ENCODE results near the gene MAN1C1.

The MAN1C1 gene

GRCh38 chr1:25816112-25816718, 199.6 kb downstream of the MAN1C1 start:
- Histone ChIP-seq H3K27me3 (ENCODE audit: low read depth, low read length) (no peaks in the 10 kb centered on the region), H3K4me1 (ENCODE audit: low read length) (peaks cover 6% of the 10 kb centered on the region), H3K36me3 (replicated peaks; ENCODE audit: low read depth, low read length) (no peaks in the 10 kb centered on the region), H4K20me1 (ENCODE audit: insufficient read depth, low read length) (no peaks in the 10 kb centered on the region), H3K9me3 (ENCODE audit: insufficient read depth, low read length) (no peaks in the 10 kb centered on the region), H3K9ac (ENCODE audit: low read length) (no peak overlapping the region), H3K27ac (ENCODE audit: low read length) (no peak overlapping the region), H3K79me2 (ENCODE audit: low read length) (peaks cover 6% of the 10 kb centered on the region; the same call in 1 of the 2 replicates), H3K4me3 (ENCODE audit: low read length) (no peak overlapping the region), H2AFZ (ENCODE audit: low read depth, low read length) (no peak overlapping the region), H3K4me2 (ENCODE audit: low read length) (no peak overlapping the region)
- TF ChIP-seq EZH2phosphoT487 (IDR thresholded peaks at IDR 0.05; ENCODE audit: low read depth) = no peak
- no peak for TF ChIP-seq CTCF (IDR thresholded peaks at IDR 0.05; ENCODE audit: low read depth, low read length)

GRCh38 chr1:25817840-25818501, 201.4 kb downstream of the MAN1C1 start:
- Histone ChIP-seq H3K4me1 (ENCODE audit: low read length) (peaks cover 6% of the 10 kb centered on the region), H3K27ac (ENCODE audit: low read length) (no peak overlapping the region), H3K9ac (ENCODE audit: low read length) (no peak overlapping the region), H3K4me2 (ENCODE audit: low read length) (no peak overlapping the region), H3K36me3 (replicated peaks; ENCODE audit: low read depth, low read length) (no peaks in the 10 kb centered on the region), H3K79me2 (ENCODE audit: low read length) (peaks cover 16% of the 10 kb centered on the region), H3K4me3 (ENCODE audit: low read length) (no peak overlapping the region), H4K20me1 (ENCODE audit: insufficient read depth, low read length) (no peaks in the 10 kb centered on the region), H3K27me3 (ENCODE audit: low read depth, low read length) (no peaks in the 10 kb centered on the region), H2AFZ (ENCODE audit: low read depth, low read length) (no peak overlapping the region), H3K9me3 (ENCODE audit: insufficient read depth, low read length) (no peaks in the 10 kb centered on the region)
- TF ChIP-seq EZH2phosphoT487 (IDR thresholded peaks at IDR 0.05; ENCODE audit: low read depth) (no peak), CTCF (IDR thresholded peaks at IDR 0.05; ENCODE audit: low read depth, low read length) (no peak)

- Histone ChIP-seq H2AFZ (ENCODE audit: low read depth, low read length) (no peak overlapping the region), H3K4me3 (ENCODE audit: low read length) (peak overlapping the region; percentile 92; the same call in 1 of the 2 replicates), H3K4me1 (ENCODE audit: low read length) (peaks cover 6% of the 10 kb centered on the region), H3K36me3 (replicated peaks; ENCODE audit: low read depth, low read length) (no peaks in the 10 kb centered on the region), H3K27ac (ENCODE audit: low read length) (no peak overlapping the region), H3K9me3 (ENCODE audit: insufficient read depth, low read length) (no peaks in the 10 kb centered on the region), H4K20me1 (ENCODE audit: insufficient read depth, low read length) (no peaks in the 10 kb centered on the region), H3K27me3 (ENCODE audit: low read depth, low read length) (no peaks in the 10 kb centered on the region), H3K4me2 (ENCODE audit: low read length) (peak overlapping the region; percentile 90), H3K79me2 (ENCODE audit: low read length) (peaks cover 16% of the 10 kb centered on the region), H3K9ac (ENCODE audit: low read length) (no peak overlapping the region)
- TF ChIP-seq EZH2phosphoT487 (IDR thresholded peaks at IDR 0.05; ENCODE audit: low read depth) = no peak
- TF ChIP-seq CTCF (IDR thresholded peaks at IDR 0.05; ENCODE audit: low read depth, low read length) = no peak
Observed at GRCh38 chr1:25818569-25818968, 202.0 kb downstream of the MAN1C1 start.

GRCh38 chr1:25819491-25820246, 203.1 kb downstream of the MAN1C1 start, which contains the start of gene MTFR1L:
MTFR1L (plus strand) TSS chr1:25819954; CDS start chr1:25823105, 3,151 bp downstream.
- H3K4me1 ChIP-seq (ENCODE audit: low read length) = peaks cover 4% of the 10 kb centered on the region
- peak within 1 kb of the TSS; percentile 92 for H3K4me3 ChIP-seq (ENCODE audit: low read length)
- no peaks in the 10 kb centered on the region for H3K36me3 ChIP-seq (replicated peaks; ENCODE audit: low read depth, low read length)
- H2AFZ ChIP-seq (ENCODE audit: low read depth, low read length) = peak within 1 kb of the TSS; percentile 72; the same call in 1 of the 2 replicates
- no peak for TF ChIP-seq CTCF (IDR thresholded peaks at IDR 0.05; ENCODE audit: low read depth, low read length)
- no peak for TF ChIP-seq EZH2phosphoT487 (IDR thresholded peaks at IDR 0.05; ENCODE audit: low read depth)
- H3K9ac ChIP-seq (ENCODE audit: low read length) = peak within 1 kb of the TSS; percentile 83
- peak within 1 kb of the TSS; percentile 90 for H3K4me2 ChIP-seq (ENCODE audit: low read length)
- H3K27ac ChIP-seq (ENCODE audit: low read length) = peak within 1 kb of the TSS; percentile 37
- H3K27me3 ChIP-seq (ENCODE audit: low read depth, low read length) = no peaks in the 10 kb centered on the region
- no peaks in the 10 kb centered on the region for H3K9me3 ChIP-seq (ENCODE audit: insufficient read depth, low read length)
- H4K20me1 ChIP-seq (ENCODE audit: insufficient read depth, low read length) = no peaks in the 10 kb centered on the region
- peaks cover 16% of the 10 kb centered on the region for H3K79me2 ChIP-seq (ENCODE audit: low read length)

All from OCI-LY3 (cell line).